Choroid plexus epithelial cell (primary cell): ENCODE results near the gene CIDEB.
A peak's percentile ranks its signal among the peaks of the same experiment; 100 is the strongest.

Experiments used
- DNase-seq: peaks from one replicate; pipeline ENCODE4 v3.0.0-alpha.2; 2010; ENCODE audit warnings: low read depth
- H3K4me3 ChIP-seq: 2 replicates; pipeline ENCODE4 v1.5.1; 2011; ENCODE audit warnings: low read depth, mild to moderate bottlenecking, control low read depth, low read length, moderate library complexity
- TF ChIP-seq, protein P1 (sequence below): conservative IDR thresholded peaks from 2 replicates; pipeline ENCODE4 v1.5.1; 2011; ENCODE audit warnings: low read depth, mild to moderate bottlenecking, control low read depth, inconsistent platforms, low read length, moderate library complexity

Gene CIDEB

DNA sequence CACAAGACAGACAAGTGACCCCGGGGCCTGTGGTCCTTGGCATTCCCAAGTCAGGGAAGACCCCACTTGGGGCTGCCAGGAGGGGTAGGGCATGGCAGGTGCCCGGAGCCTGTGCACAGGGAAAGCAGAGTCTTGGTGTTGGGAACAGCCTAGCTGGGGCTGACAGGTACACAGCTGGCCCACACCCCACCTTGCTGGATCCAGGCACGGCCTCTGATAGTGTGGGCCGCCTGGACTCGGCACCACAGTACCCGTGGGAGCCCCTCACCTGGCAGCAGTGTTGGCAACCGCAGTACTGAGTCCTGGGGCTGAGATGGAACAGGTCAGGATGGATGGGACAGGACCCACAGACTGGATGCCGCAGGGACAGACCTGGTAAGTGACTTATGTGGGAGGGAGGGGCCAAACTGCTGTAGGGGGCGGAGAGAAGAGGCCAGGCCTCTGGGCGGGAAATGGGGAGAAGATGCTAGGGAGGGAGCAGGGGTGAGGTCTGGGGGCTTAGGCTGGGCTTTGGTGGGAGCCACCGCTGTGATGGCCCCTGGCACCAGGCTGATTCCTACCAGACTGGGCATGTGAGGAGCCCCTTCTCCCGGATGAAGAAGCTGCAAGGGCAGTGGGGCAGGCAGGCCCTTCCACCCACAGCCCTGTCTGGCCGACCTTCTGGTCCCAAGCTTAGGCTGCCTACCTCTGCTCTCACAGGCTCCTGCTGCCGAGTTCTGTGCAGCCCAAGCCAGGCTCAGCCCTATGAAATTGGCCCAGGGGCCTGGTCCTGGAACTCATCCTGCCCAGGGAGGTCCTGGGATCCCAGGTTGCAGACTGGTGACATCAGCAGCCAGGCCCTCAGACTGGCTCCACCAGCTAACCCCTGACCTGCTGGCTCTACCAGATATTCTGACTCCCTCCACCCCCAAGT, 44.7 kb downstream of the CIDEB start, which contains the start of gene TGM1:
Gene TGM1, minus strand, starts transcription at position 357 of the 913 bp plus-strand sequence. CDS start 825 bp downstream, outside the sequence.
- no peak within 1 kb of the TSS for H3K4me3 ChIP-seq
- no peak for DNase-seq
- TF ChIP-seq, protein P1, sequence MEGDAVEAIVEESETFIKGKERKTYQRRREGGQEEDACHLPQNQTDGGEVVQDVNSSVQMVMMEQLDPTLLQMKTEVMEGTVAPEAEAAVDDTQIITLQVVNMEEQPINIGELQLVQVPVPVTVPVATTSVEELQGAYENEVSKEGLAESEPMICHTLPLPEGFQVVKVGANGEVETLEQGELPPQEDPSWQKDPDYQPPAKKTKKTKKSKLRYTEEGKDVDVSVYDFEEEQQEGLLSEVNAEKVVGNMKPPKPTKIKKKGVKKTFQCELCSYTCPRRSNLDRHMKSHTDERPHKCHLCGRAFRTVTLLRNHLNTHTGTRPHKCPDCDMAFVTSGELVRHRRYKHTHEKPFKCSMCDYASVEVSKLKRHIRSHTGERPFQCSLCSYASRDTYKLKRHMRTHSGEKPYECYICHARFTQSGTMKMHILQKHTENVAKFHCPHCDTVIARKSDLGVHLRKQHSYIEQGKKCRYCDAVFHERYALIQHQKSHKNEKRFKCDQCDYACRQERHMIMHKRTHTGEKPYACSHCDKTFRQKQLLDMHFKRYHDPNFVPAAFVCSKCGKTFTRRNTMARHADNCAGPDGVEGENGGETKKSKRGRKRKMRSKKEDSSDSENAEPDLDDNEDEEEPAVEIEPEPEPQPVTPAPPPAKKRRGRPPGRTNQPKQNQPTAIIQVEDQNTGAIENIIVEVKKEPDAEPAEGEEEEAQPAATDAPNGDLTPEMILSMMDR: no peak

DNA sequence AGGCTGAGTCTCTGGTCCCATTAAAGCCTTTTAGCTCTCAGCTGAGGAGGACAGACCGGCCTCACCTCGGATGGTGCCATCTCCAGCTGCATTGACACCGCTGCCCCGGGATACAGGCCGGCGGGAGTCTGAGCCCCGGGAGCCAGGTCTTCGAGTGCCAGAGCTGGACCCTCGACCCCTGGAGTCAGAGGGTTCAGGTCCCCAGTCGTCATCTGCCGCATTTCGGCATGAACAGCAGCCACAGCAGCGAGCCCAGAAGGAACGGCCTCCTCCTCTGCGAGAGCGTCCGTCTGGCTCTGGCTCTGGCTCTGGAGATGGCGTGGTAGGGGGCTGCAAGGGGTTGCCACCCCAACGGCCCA, 45.8 kb downstream of the CIDEB start:
- no peak overlapping the region for H3K4me3 ChIP-seq
- no peak for DNase-seq
- TF ChIP-seq, protein P1: no peak

DNA sequence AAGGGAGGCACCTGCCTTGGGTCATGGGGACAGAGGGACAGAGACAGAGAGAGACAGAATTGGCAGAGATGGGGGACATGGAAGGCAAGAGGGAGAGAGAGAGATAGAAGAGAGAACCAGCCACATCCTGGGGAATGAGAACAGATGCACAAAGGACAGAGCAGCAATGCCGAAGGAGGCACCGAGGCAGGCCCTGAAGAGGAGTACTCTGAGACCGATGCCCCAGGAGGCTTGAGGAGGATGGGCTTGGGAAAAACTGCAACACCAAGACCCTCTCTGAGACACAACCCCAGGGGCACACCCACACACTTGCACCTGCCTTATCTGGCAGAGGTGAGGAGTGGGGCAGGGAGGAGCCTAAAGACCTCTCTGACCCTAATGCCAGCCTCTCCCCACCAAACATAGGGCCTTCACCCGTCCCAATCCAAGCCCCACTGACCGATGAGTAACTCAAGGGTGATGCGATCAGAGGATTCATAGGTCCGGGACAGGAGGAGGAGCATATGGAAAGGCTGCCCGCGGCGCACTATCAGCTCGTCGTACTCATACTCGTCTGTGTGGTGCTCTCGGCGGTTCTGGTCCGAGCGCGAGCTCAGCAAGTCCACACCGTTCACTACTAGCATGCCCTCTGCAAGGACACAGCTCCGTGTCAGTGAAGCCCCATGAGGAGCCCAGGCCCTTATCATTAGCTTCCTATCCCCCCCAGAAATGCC, 46.4 kb downstream of the CIDEB start:
- DNase-seq: no peak
- H3K4me3 ChIP-seq: no peak overlapping the region
- TF ChIP-seq, protein P1: no peak

DNA sequence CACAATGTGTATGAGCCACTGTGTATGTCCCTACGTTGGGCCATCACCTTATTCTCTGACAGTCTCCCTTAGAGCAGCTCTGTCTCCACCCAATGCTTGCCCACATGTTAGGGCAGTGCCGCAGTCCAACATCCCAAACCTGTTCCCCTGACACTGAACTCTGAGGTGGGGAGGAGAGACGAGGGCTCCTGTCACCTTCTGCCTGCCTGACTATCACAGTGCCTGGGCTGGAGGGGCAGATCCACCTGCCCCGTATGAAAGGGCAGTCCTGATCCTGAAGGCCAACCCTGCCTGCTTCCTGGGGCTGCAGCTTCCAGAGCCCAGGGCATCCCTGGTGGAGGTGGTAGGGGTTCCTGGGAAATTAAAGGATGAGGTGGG, 47.0 kb downstream of the CIDEB start:
- no peak for DNase-seq
- TF ChIP-seq, protein P1: no peak
- no peak overlapping the region for H3K4me3 ChIP-seq

DNA sequence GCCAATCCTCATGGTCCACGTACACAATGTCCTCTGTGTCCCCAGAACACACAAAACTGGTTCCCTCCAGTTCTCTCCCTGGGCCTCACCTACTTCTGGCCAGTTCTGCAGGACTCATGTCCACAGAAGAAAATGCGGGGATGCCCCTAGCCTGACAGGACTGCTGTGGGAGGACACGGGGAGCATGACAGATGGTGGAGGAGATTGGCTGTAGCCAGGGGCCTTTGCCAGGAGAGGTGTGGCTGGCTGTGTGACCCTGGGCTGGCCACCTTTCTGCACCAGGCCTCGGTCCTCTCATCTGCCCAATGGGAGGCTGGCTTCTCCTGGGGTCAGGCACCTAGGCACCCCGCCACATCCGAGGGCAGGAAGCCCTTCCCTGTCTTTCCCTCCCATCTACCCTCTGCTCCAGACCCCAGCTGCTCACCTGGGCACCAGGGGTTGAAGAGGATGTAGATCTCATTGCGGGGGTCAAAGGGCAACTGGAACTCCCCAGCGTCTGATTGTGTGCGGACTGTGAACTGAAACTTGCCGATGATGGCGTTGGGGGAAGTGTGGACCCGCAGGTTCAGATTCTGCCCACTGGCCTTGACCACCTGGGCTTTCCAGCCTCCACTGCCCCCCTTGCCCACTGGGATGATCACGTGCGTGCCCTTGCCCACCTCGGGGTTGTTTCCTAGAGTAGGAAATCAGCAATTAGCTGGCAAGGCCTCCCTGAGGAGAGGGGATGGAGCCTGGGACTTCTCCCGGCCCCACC, 47.6 kb downstream of the CIDEB start:
- TF ChIP-seq, protein P1: no peak
- DNase-seq: no peak
- H3K4me3 ChIP-seq: no peak overlapping the region

DNA sequence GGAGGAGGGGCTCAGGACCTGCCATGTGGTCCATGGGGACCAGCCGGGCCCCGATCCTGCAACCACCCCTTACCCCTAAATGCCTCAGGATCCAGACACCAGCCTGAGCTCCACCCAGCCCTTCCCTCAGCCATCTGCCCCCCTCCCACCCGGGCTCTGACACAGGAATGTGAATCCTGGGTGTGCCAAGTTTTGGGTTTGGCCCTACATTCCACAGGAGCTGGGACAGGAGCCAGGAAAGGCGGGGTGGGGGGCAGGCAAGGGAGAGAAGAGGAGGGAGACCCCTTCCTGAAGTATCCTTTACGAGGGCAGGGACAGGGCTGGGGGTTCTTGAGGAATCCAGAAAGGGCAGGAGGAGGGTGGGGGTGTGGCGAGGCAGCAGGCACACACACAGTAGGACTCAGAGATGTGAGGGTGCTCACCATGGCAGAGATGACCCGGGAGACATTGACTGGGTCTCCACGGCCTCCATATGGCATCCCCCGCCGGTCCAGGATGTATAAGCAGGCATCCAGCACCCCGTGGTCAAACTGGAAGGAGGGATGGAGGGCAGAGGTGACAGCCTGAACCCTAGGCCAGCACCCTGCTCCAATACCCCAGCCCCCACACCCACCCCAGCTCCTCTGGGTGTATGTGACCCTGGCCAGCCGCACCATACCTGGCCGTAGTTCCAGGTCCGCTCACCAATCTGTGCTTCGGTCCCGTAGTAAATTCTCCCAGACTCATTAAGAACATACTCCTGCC, 48.3 kb downstream of the CIDEB start:
- TF ChIP-seq, protein P1: no peak
- no peak overlapping the region for H3K4me3 ChIP-seq

More for the DNA sequence above, 48.3 kb downstream of the CIDEB start:
- DNase-seq: peak; percentile 48
